ENCODE data around the gene NCOA5.

The NCOA5 gene

GRCh38 chr20:46011631-46012482 lies 77.9 kb downstream of the NCOA5 start:
- DNase-seq = peak; percentile 36
